K562 (cell line): ENCODE results near the gene NDUFAB1. TPM values are rescaled to one million over a fixed set of nuclear protein-coding genes. Genes with fewer than 3 reads are reported as not detected.

Experiments
- CREB3L1 ChIP-seq: fragments of 450-650 bp; IDR thresholded peaks from 2 replicates; pipeline ENCODE4 v1.6.1; 2014; ENCODE audit warnings: low read depth, mild to moderate bottlenecking, moderate library complexity, borderline replicate concordance
- ELF2 ChIP-seq: fragments of 250-450 bp; sonication (Bioruptor Pico); IDR thresholded peaks from 2 replicates; pipeline ENCODE4 v1.5.0; 2021; ENCODE audit warnings: mild to moderate bottlenecking
- ESRRB ChIP-seq: fragments of 250-450 bp; sonication (Bioruptor Pico); IDR thresholded peaks from 2 replicates; pipeline ENCODE4 v1.5.0; 2020; ENCODE audit warnings: mild to moderate bottlenecking, moderate library complexity, borderline replicate concordance
- KLF10 ChIP-seq: fragments of 250-450 bp; sonication (Bioruptor Pico); IDR thresholded peaks from 2 replicates; pipeline ENCODE4 v1.6.1; 2021; ENCODE audit warnings: matching md5 sums
- MAX ChIP-seq: sonication (generic); formaldehyde crosslinking; IDR thresholded peaks from 2 replicates; pipeline ENCODE4 v1.9.0; 2022; ENCODE audit warnings: mild to moderate bottlenecking, missing genetic modification reagents
- MNT ChIP-seq, 2 experiments: fragments of 450-650 bp; conservative IDR thresholded peaks; 2 replicates each; pipeline ENCODE4 v1.6.1; 2017; ENCODE audit warnings: mild to moderate bottlenecking in 2 of 2, moderate library complexity in 2 of 2
- MYC ChIP-seq, 2 experiments: fragments of 250-450 bp in 1 of 2; sonication (Bioruptor Pico) in 1 of 2; IDR thresholded peaks; 2 replicates each; pipeline versions ENCODE4 v1.5.1 to v1.6.1; 2012 to 2021; ENCODE audit warnings: low read depth in 2 of 2, borderline replicate concordance in 1 of 2, improper control_type of control experiment in 1 of 2, low read length in 1 of 2, mild to moderate bottlenecking in 1 of 2, moderate library complexity in 1 of 2
- RCOR1 ChIP-seq, 2 experiments: IDR thresholded peaks; 2 replicates each; pipeline ENCODE4 v1.6.1; 2012; ENCODE audit warnings: low read depth in 2 of 2, low read length in 2 of 2, borderline replicate concordance in 1 of 2, improper control_type of control experiment in 1 of 2
- SRSF7 ChIP-seq: fragments of 200-400 bp; formaldehyde crosslinking; optimal IDR thresholded peaks from 2 replicates; pipeline ENCODE3; 2017; ENCODE audit warnings: mild to moderate bottlenecking, low read depth, low read length
- TOE1 ChIP-seq, 2 experiments: fragments of 450-650 bp in 1 of 2; sonication (generic) in 1 of 2; formaldehyde crosslinking in 1 of 2; IDR thresholded peaks; 2 replicates each; pipeline versions ENCODE4 v1.7.1 to v1.8.0; 2016 to 2022; ENCODE audit warnings: borderline replicate concordance in 2 of 2, mild to moderate bottlenecking in 2 of 2, antibody characterized with exemption in 1 of 2, inconsistent platforms in 1 of 2, low read depth in 1 of 2, missing genetic modification reagents in 1 of 2, moderate library complexity in 1 of 2
- XRCC4 ChIP-seq: IDR thresholded peaks from one replicate; pipeline ENCODE4 v1.6.1; 2011; ENCODE audit not compliant: insufficient read depth, insufficient read length; ENCODE audit errors: extremely low read depth
- ZFX ChIP-seq: sonication (generic); formaldehyde crosslinking; IDR thresholded peaks from 2 replicates; pipeline ENCODE4 v1.8.0; 2022; ENCODE audit warnings: mild to moderate bottlenecking, missing genetic modification reagents, moderate library complexity
- ZKSCAN3 ChIP-seq: fragments of 250-450 bp; sonication (Bioruptor Pico); IDR thresholded peaks from 2 replicates; pipeline ENCODE4 v1.4.0; 2020
- ZNF354B ChIP-seq: fragments of 250-450 bp; sonication (Bioruptor Pico); IDR thresholded peaks from 2 replicates; pipeline ENCODE4 v1.4.0; 2020
- ZNF384 ChIP-seq: IDR thresholded peaks from 2 replicates; pipeline ENCODE4 v1.6.1; 2012; ENCODE audit warnings: low read depth, low read length, improper control_type of control experiment
- ZNF589 ChIP-seq: fragments of 200-800 bp; sonication (Bioruptor generic); IDR thresholded peaks from 2 replicates; pipeline ENCODE4 v1.6.1; 2016; ENCODE audit warnings: low read depth, missing genetic modification characterization, missing compliant biosample characterization
- ZNF592 ChIP-seq: fragments of 450-650 bp; IDR thresholded peaks from 2 replicates; pipeline ENCODE4 v1.6.1; 2017; ENCODE audit warnings: antibody characterized with exemption, mild to moderate bottlenecking
- ZNF77 ChIP-seq: fragments of 250-450 bp; sonication (Bioruptor Pico); IDR thresholded peaks from 2 replicates; pipeline ENCODE4 v1.5.0; 2020
- ZNF830 ChIP-seq: fragments of 250-450 bp; sonication (Bioruptor Pico); IDR thresholded peaks from 2 replicates; pipeline ENCODE4 v1.5.0; 2021; ENCODE audit warnings: mild to moderate bottlenecking
- polyA plus RNA-seq, 8 experiments: library from polyadenylated mRNA; depleted of rRNA in 4 of 8; stranded (reverse) in 5 of 8; unstranded in 3 of 8; fragments of >200 nt; fragmentation: Nextera tagmentation in 2 of 8; fragmentation: Illumina TruSeq in 1 of 8; extraction: Ambion mirVana in 2 of 8; extraction: Trizol in 1 of 8; gene quantifications; 2 replicates each; pipeline versions ENCODE4 v1.2.1 to v1.2.3, GENCODE V29; 2011 to 2014; ENCODE audit warnings: inconsistent platforms in 1 of 8, missing spikeins in 1 of 8
- total RNA-seq, 7 experiments: library from RNA; depleted of rRNA in 6 of 7; stranded (reverse); fragments of >200 nt in 6 of 7; fragmentation: Illumina TruSeq in 2 of 7; extraction: Trizol in 2 of 7; gene quantifications; 2 replicates each; pipeline versions ENCODE4 v1.2.1 to v1.2.3, GENCODE V29; 2011 to 2021; ENCODE audit warnings: low replicate concordance in 1 of 7

NDUFAB1 gene
- total and polyA plus RNA-seq, 9 of the 15 experiments (the other 6 are each of a cell fraction or from before 2014, with no cell fraction given) = 123 to 481 (median 238) TPM

- TF ChIP-seq ZNF592 (no peak; the same call in 1 of the 2 replicates), ZNF384 (peak; percentile 13; the same call in 1 of the 2 replicates), MAX (CRISPR knock-in tag) (peak; percentile 78), KLF10 (CRISPR knock-in tag) (no peak), ZNF354B (CRISPR knock-in tag) (no peak), ESRRB (CRISPR knock-in tag) (no peak), MNT (conservative IDR thresholded peaks at IDR 0.05) (peak; percentile 78 to 90), ZKSCAN3 (CRISPR knock-in tag) (no peak), ZNF589 (CRISPR knock-in tag) (no peak), ZNF77 (CRISPR knock-in tag) (no peak), XRCC4 (no peak), CREB3L1 (peak; percentile 68), SRSF7 (no peak), RCOR1 (IDR thresholded peaks at IDR 0.05; ENCODE audit: borderline replicate concordance in 1 of 2, low read depth in 2 of 2, low read length in 2 of 2) (no peak; a peak in 1 of 4 replicates), ELF2 (CRISPR knock-in tag) (no peak), ZNF830 (no peak), ZFX (CRISPR knock-in tag) (peak; percentile 78), TOE1 (IDR thresholded peaks at IDR 0.05; ENCODE audit: borderline replicate concordance) (no peak), TOE1 (CRISPR knock-in tag; IDR thresholded peaks at IDR 0.05; ENCODE audit: borderline replicate concordance, low read depth) (no peak), MYC (IDR thresholded peaks at IDR 0.05; ENCODE audit: low read depth, low read length) (peak; percentile 90), MYC (CRISPR knock-in tag; IDR thresholded peaks at IDR 0.05; ENCODE audit: borderline replicate concordance, low read depth) (no peak)
Measured at GRCh38 chr16:23595951-23596720, at the start of gene NDUFAB1 (continued).
